ENCODE data around the gene HES5. TPM values are rescaled to one million over a fixed set of nuclear protein-coding genes. Genes with fewer than 3 reads are reported as not detected.

HES5 gene
- polyA plus RNA-seq, 1 donor from 2014 or later: 0.81 TPM

- TF ChIP-seq POLR2AphosphoS5 (IDR thresholded peaks at IDR 0.05) (no peak), REST (IDR thresholded peaks at IDR 0.05; ENCODE audit: borderline replicate concordance) (no peak), RAD21 (conservative IDR thresholded peaks at IDR 0.05) (no peak), EP300 (conservative IDR thresholded peaks at IDR 0.05; ENCODE audit: poor library complexity, severe bottlenecking) (no peak), MXI1 (conservative IDR thresholded peaks at IDR 0.05; ENCODE audit: poor library complexity, severe bottlenecking) (no peak), SMC3 (conservative IDR thresholded peaks at IDR 0.05; ENCODE audit: poor library complexity) (no peak), EZH2 (IDR thresholded peaks at IDR 0.05; ENCODE audit: borderline replicate concordance, insufficient read depth, low read length, poor library complexity, severe bottlenecking) (no peak), TAF1 (IDR thresholded peaks at IDR 0.05; ENCODE audit: low read depth) (no peak)
- TF ChIP-seq, protein P1, sequence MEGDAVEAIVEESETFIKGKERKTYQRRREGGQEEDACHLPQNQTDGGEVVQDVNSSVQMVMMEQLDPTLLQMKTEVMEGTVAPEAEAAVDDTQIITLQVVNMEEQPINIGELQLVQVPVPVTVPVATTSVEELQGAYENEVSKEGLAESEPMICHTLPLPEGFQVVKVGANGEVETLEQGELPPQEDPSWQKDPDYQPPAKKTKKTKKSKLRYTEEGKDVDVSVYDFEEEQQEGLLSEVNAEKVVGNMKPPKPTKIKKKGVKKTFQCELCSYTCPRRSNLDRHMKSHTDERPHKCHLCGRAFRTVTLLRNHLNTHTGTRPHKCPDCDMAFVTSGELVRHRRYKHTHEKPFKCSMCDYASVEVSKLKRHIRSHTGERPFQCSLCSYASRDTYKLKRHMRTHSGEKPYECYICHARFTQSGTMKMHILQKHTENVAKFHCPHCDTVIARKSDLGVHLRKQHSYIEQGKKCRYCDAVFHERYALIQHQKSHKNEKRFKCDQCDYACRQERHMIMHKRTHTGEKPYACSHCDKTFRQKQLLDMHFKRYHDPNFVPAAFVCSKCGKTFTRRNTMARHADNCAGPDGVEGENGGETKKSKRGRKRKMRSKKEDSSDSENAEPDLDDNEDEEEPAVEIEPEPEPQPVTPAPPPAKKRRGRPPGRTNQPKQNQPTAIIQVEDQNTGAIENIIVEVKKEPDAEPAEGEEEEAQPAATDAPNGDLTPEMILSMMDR (IDR thresholded peaks at IDR 0.05; ENCODE audit: poor library complexity, severe bottlenecking): no peak
- Histone ChIP-seq H3K9ac (ENCODE audit: low read length) (no peak overlapping the region), H3K27me3 (ENCODE audit: insufficient read depth, low read depth, low read length) (no peaks in the 10 kb centered on the region), H2AFZ (ENCODE audit: low read depth, low read length) (no peak overlapping the region), H3K4me2 (ENCODE audit: low read length) (no peak overlapping the region), H3K9me3 (ENCODE audit: low read length) (no peaks in the 10 kb centered on the region), H3K79me2 (replicated peaks; ENCODE audit: insufficient read depth, low read length) (no peaks in the 10 kb centered on the region), H3K4me3 (ENCODE audit: low read length) (no peak overlapping the region), H3K36me3 (ENCODE audit: insufficient read depth, low read length) (no peaks in the 10 kb centered on the region), H4K20me1 (ENCODE audit: insufficient read depth) (no peaks in the 10 kb centered on the region), H3F3A (ENCODE audit: insufficient read depth, low read length, poor library complexity, severe bottlenecking) (no peaks in the 10 kb centered on the region), H3K9me2 (ENCODE audit: insufficient read depth, low read length) (no peaks in the 10 kb centered on the region), H3K27ac (ENCODE audit: low read length) (no peak overlapping the region)
These were observed 25.7 kb upstream of the HES5 start for GRCh38 chr1:2555634-2556276.

DNA sequence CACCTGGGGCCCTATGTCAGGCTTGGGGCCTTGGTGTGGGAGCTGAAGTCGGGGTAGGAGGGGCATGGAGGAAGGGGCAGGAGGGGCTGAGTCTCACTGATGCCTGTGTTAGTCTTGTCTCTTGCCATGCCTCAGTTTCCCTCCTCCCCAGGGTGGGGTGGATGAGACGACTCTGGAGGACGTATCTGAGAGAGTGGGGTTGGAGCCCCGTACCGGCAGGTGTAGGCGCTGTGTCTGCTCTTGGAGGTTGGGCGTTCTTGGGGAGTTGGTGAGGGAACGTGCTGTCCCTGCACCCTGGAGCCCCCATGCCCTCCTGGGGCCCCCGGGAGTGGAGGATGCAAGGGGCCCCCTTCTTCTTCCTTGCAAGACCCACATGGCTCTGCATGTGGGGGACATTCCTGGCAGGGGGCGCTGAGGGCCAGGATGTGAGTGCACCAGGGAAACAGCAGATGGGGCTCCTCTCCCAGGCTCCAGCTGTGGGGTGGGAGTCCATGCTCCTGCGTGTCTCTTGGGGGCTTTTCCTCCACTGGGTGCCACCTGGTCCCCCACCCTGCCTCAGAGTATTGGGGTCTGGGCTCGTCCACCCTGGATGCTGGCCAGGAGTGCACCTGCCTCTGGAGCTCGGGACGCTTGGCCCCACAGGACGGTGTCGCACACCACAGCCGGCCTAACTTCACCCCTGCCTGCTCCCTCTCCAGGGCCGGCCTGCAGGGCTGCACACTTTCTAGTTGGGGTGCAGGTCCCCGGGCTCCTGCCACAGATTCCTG is 24.7 kb upstream of the HES5 start:
- no peaks in the 10 kb centered on the region for H3F3A ChIP-seq (ENCODE audit: insufficient read depth, low read length, poor library complexity, severe bottlenecking)
- H3K9me3 ChIP-seq (ENCODE audit: low read length): no peaks in the 10 kb centered on the region
- H3K79me2 ChIP-seq (replicated peaks; ENCODE audit: insufficient read depth, low read length): no peaks in the 10 kb centered on the region
- H3K27me3 ChIP-seq (ENCODE audit: insufficient read depth, low read depth, low read length): no peaks in the 10 kb centered on the region
- no peaks in the 10 kb centered on the region for H3K36me3 ChIP-seq (ENCODE audit: insufficient read depth, low read length)
- H4K20me1 ChIP-seq (ENCODE audit: insufficient read depth): no peaks in the 10 kb centered on the region
- no peak overlapping the region for H3K4me2 ChIP-seq (ENCODE audit: low read length)
- no peak overlapping the region for H3K4me3 ChIP-seq (ENCODE audit: low read length)
- H3K27ac ChIP-seq (ENCODE audit: low read length): no peak overlapping the region
- no peak overlapping the region for H3K9ac ChIP-seq (ENCODE audit: low read length)
- H2AFZ ChIP-seq (ENCODE audit: low read depth, low read length): no peak overlapping the region
- peak; percentile 54 for TF ChIP-seq SMC3 (conservative IDR thresholded peaks at IDR 0.05; ENCODE audit: poor library complexity)
- TF ChIP-seq, protein P1 (IDR thresholded peaks at IDR 0.05; ENCODE audit: poor library complexity, severe bottlenecking): peak; percentile 52
- TF ChIP-seq MXI1 (conservative IDR thresholded peaks at IDR 0.05; ENCODE audit: poor library complexity, severe bottlenecking): no peak
- peak; percentile 52 for TF ChIP-seq RAD21 (conservative IDR thresholded peaks at IDR 0.05)
- no peak for TF ChIP-seq EP300 (conservative IDR thresholded peaks at IDR 0.05; ENCODE audit: poor library complexity, severe bottlenecking)
- no peaks in the 10 kb centered on the region for H3K9me2 ChIP-seq (ENCODE audit: insufficient read depth, low read length)
